ENCODE data around the gene KLHL29. TPM values are rescaled to one million over a fixed set of nuclear protein-coding genes. Genes with fewer than 3 reads are reported as not detected.
A peak's percentile ranks its signal among the peaks of the same experiment; 100 is the strongest.

Gene KLHL29
- total RNA-seq, 1 experiment from 2014 or later = 2.4 TPM

DNA sequence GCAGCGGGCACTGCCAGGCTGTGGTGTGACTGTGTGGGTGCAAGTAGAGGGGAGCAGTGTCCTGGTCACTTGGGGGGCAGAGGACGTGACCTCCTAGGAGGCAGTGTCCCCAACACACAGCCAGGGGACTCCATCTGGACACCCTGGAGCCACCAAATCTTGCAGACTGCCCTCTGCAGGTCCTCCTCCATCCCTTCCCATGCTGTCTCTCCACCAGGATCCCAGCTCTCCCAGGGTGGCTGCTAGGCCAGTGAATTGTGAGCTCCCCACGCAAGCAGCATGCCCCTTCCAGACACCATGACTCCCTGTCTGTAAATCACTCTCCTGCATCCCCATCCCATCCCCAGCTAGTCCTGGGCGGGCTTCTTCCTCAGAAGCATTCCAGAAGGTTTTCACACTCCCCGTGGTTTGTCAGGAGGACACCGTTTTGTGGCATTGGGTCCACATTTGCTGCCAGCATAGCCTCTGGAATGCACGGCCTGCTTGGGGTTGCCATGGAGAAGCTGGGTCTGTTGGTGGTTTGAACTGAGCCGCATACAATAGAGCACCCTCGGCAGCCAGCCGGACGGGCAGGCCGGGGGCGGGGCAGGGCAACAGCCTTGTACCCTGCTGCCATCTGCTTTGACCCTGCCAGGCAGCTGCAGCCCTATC is 210.7 kb downstream of the KLHL29 start:
- H3K14ac ChIP-seq (ENCODE audit: insufficient read depth, low read length) = no peak overlapping the region
- H3K56ac ChIP-seq (ENCODE audit: insufficient read length, low read depth, low read length) = no peak overlapping the region
- no peak for DNase-seq
- H2BK20ac ChIP-seq (ENCODE audit: low read depth, low read length, poor library complexity, severe bottlenecking) = no peak overlapping the region
- H2BK12ac ChIP-seq (ENCODE audit: insufficient read length, low read depth, low read length) = no peak overlapping the region
- H3K23ac ChIP-seq (ENCODE audit: insufficient read length, low read depth, low read length) = no peak overlapping the region
- H3K9me3 ChIP-seq (ENCODE audit: control insufficient read depth, low read depth, low read length) = no peaks in the 10 kb centered on the region
- H3K27ac Mint-ChIP-seq = peak overlapping the region in 2 of 3 experiments; percentile 35 to 61; a peak in 2 of 7 replicates
- H3K79me1 ChIP-seq (ENCODE audit: insufficient read depth, low read depth, low read length, poor library complexity, severe bottlenecking) = no peaks in the 10 kb centered on the region
- no peaks in the 10 kb centered on the region for H3K27me3 ChIP-seq (ENCODE audit: insufficient read depth, low read length)
- H4K91ac ChIP-seq (ENCODE audit: insufficient read length, low read depth, low read length) = no peak overlapping the region
- peaks cover 16 to 19% of the 10 kb centered on the region in 2 experiments for H3K4me1 Mint-ChIP-seq
- H3K9me3 Mint-ChIP-seq = no peaks in the 10 kb centered on the region
- no peak overlapping the region for H3K9ac ChIP-seq (ENCODE audit: extremely low read depth, insufficient read length, low read length)
- H3K4me1 ChIP-seq (ENCODE audit: insufficient read depth, low read length) = no peaks in the 10 kb centered on the region
- H4K20me1 ChIP-seq (ENCODE audit: control insufficient read depth, insufficient read depth, insufficient read length) = no peaks in the 10 kb centered on the region
- WGBS (ENCODE audit: extremely low coverage, insufficient read length, low lambda C conversion rate) = no CpG with 5 or more reads among the region's 13 CpGs
- no peak overlapping the region for H3K27ac ChIP-seq (ENCODE audit: insufficient read length, low read depth, low read length)
- no peak overlapping the region for H3T11ph ChIP-seq (ENCODE audit: low read length)
- no peak overlapping the region for H2AK5ac ChIP-seq (ENCODE audit: insufficient read length, low read length)
- H3K18ac ChIP-seq (ENCODE audit: insufficient read length, low read depth, low read length) = no peak overlapping the region
- no peak overlapping the region for H4K5ac ChIP-seq (ENCODE audit: insufficient read length, low read depth, low read length)
- no peak overlapping the region for H3K4ac ChIP-seq (ENCODE audit: low read depth, low read length)
- H2BK15ac ChIP-seq (ENCODE audit: low read depth, low read length) = no peak overlapping the region
- H3K23me2 ChIP-seq (ENCODE audit: insufficient read length, low read depth, low read length, poor library complexity, severe bottlenecking) = no peaks in the 10 kb centered on the region
- H2AFZ ChIP-seq (ENCODE audit: low read length) = no peak overlapping the region
- H3K27me3 Mint-ChIP-seq (ENCODE audit: low read depth) = no peaks in the 10 kb centered on the region
- H3K4me3 Mint-ChIP-seq = no peak overlapping the region
- H3K36me3 Mint-ChIP-seq (ENCODE audit: insufficient read depth in 1 of 3, low read depth in 3 of 3) = no peaks in the 10 kb centered on the region
- H4K8ac ChIP-seq (replicated peaks; ENCODE audit: insufficient read length, low read depth, low read length) = no peak overlapping the region
- H3K4me2 ChIP-seq (ENCODE audit: insufficient read depth, insufficient read length, low read length) = no peak overlapping the region
- no peak overlapping the region for H2BK5ac ChIP-seq (ENCODE audit: insufficient read length, low read length)
- H2BK120ac ChIP-seq (ENCODE audit: low read depth, low read length, poor library complexity, severe bottlenecking) = no peak overlapping the region
- H3K79me2 ChIP-seq (ENCODE audit: insufficient read depth, low read length) = no peaks in the 10 kb centered on the region
- TF ChIP-seq, protein P1, sequence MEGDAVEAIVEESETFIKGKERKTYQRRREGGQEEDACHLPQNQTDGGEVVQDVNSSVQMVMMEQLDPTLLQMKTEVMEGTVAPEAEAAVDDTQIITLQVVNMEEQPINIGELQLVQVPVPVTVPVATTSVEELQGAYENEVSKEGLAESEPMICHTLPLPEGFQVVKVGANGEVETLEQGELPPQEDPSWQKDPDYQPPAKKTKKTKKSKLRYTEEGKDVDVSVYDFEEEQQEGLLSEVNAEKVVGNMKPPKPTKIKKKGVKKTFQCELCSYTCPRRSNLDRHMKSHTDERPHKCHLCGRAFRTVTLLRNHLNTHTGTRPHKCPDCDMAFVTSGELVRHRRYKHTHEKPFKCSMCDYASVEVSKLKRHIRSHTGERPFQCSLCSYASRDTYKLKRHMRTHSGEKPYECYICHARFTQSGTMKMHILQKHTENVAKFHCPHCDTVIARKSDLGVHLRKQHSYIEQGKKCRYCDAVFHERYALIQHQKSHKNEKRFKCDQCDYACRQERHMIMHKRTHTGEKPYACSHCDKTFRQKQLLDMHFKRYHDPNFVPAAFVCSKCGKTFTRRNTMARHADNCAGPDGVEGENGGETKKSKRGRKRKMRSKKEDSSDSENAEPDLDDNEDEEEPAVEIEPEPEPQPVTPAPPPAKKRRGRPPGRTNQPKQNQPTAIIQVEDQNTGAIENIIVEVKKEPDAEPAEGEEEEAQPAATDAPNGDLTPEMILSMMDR (conservative IDR thresholded peaks at IDR 0.05) = peak; percentile 20; the same call in 2 of the 3 replicates
